ENCODE measurements around the gene DOC2B.
A peak's percentile ranks its signal among the peaks of the same experiment; 100 is the strongest.
"Not testable (repeated sequence)": the region's sequence is repeated elsewhere in the genome, so short reads cannot be mapped to it uniquely, and the experiment has no call there.

Gene DOC2B

DNA sequence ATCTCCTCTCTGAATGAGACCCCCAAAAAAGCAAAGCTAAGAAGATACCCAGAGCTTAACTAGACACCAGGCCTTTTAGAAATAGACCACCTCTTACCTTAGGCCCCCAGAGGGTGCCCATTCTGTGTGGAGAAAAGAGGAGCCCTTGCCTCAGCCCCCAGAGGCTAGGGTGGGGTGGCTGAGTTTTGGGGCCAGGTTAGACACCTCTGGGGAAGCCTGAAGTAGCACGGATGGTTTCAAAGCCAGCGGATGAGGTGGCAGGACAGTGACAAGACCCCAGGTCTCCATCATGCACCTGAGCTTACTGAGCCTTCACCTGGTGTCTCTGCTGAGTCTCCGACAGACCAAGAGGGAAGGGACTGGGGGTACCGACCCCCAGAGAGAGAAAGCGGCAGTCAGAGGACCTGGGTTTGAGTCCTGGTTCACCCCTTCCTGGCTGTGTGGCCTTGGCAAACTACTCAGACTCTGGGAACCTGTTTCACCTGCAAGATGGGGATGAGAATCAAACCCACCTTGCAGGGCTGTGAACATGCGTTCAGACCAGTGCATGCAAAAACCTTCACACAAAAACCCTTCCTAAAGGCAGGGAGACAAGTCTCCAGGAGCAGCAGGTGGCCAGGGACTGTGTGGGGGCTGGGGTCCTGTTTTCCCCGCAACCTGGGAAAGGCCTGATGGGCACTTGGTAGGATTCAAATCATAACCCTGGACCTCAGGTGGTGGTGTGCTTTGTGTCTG, 36.3 kb downstream of the DOC2B start:
- no peak for DNase-seq (ENCODE audit: low read depth)

DNA sequence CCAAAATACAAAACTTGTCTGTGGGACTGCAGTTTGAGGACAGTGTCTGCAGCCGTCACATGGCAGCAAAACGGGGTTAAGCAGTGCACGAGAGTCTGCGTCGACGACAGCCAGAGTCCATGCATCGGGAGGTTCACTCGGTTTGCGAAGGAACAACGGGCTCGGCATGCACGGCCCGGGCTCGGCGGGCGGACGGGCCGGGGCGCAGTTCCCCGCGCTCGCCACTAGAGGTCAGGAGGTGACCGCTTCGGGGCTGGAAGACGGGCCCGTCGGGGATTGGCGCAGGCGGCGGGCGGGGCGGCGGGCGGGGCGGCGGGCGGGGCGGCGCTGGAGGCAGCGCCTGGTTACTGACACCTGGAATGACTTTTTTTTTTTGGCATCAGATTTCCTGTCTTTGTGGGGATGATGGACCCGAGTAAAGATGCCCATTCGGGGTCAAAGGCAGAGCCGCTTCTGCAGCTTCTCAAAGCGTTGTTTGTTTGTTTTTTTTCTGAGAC, 37.6 kb downstream of the DOC2B start:
- peak; percentile 76 for DNase-seq (ENCODE audit: low read depth)

DNA sequence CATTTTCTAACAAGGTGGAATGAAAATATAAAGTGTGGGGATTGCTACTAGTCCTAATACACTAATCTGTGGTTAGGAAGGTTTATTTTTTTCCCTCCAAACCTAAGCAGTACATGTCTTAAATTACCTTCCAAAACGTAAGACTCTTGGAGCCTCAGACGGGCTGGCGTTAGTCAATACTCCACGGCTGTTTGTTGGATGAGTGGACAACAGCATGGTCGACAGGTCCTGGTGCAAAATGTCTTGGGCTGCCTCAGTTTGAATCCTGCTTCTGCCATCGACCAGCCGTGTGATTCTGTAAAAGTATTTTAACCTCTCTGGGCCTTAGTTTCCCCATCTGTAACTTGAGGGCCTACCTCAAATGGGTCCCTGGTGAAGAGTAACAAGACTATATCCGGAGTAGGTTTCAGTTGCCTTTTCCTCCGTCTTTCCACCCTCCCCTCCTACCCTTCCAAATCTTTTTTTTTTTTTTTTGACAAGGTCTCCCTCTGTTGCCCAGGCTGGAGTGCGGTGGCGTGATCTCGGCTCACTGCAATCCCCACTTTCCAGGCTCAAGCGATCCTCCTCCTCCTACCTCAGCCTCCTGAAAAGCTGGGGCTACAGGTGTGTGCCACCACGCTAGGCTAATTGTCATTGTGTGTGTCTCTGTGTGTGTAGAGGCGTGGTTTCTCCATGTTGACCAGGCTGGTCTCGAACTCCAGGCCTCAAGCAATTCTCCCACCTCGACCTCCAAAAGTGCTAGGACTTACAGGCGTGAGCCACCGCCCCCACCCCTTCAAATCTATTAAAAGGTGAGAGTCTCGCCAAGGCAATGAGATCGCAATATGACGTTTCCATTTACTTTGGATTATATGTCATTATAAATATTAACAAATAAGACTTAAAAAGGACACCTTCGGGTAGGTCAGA, 38.3 kb downstream of the DOC2B start:
- no peak for DNase-seq (ENCODE audit: low read depth)

DNA sequence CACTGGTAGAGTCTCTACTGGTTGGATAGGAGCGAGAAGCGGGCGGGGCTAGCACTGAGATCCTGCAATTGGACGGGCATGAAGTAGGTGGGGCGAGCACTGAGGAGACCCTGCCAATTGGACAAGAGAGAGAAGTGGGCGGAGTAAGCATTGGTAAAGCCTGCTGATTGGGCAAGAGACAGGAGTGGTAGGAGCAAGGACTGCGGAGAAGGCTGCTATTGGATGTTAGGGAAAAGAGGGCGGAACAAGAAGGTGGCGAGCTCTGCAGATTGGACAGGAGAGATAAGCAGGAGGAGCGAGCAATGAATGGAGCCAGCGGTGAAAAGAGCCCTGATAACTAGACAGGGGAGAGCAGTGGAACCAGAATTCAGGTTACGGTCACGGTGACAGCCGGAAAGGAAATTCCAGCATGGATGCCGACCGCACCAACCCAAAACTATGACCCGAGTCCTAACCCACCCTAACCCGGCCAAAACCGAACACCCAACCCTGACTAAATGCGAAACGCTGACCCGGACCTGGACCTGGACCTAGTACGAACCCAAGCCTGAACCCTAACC, 39.3 kb downstream of the DOC2B start:
- DNase-seq (ENCODE audit: low read depth): no peak

DNA sequence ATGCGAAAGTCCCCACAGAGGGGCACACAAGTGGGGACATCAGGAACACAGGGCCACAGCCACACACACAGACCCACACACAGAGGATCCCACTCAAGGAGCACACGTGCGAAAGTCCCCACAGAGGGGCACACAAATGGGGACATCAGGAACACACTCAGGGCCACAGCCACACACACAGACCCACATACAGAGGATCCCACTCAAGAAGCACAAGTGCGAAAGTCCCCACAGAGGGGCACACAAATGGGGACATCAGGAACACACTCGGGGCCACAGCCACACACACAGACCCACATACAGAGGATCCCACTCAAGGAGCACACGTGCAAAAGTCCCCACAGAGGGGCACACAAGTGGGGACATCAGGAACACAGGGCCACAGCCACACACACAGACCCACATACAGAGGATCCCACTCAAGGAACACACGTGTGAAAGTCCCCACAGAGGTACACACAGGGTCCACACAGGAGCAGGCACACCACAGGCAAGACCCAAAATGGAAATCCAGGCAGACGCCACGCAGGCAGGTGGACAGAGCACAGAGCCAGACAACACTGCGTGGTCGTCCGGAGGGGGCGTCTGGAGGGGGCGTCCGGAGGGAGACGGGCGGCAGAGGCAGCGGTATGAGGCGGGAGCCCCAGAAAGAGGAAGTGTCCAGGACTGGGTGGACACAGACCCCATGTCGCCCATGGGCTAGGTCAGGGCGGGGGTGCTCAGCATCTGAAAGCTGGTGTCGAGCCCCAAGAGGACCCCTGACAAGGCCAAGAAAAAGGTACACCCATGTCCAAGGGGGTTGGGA, 41.8 kb downstream of the DOC2B start:
- not testable (repeated sequence) for DNase-seq (ENCODE audit: low read depth)

DNA sequence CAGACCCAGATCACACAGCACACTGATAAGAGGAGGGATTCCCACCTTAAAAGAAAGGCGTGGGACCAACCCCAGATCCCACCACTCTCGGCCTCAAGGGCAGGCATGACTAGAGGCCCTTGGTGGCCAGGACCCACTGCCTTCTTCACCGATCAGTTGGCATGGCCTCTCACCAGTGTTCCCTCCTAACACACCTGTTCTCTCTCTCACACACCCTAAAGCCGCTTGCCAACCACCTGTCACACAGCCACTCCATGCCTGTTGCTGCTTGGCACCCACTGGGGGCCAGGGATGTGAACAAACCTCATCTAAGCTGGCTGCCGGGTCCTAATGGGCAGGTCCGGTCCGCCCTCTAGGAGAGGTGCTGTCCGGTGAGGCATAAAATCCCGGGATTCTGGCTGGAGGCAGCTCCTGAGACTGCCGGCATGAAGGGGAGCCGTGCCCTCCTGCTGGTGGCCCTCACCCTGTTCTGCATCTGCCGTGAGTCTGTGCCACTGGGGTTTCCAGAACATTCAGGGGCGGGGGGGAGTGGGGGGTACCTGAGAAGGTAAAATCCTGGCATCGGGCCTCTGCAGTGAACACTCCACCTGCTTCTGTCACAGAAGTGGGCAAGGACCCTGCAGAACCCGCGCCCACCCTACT, 44.2 kb downstream of the DOC2B start, which contains the start of gene SCGB1C2:
SCGB1C2 (plus strand) TSS at position 404 of the 642 bp plus-strand sequence; CDS start at position 426, 22 bp downstream.
- DNase-seq (ENCODE audit: low read depth): not testable (repeated sequence)

DNA sequence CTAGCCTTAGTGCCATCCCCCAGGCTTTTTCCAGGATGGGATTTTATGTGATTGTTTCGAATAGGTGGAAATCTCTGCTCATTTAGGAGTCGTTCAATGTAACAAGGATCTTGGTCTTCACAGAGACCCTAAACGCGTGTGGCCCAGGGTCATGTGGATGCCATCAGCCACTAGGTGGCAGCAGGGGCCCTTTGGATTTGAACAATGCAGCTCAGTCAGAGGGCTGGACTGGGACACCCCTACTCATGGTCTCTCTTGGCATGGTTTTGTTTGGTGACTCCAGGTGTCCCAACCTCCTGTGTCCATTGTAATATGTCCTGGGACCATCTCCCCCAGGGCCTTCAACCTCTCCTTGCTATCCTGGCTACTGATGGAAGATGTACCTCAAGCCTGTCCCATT, 44.9 kb downstream of the DOC2B start:
- peak; percentile 43 for DNase-seq (ENCODE audit: low read depth)

DNA sequence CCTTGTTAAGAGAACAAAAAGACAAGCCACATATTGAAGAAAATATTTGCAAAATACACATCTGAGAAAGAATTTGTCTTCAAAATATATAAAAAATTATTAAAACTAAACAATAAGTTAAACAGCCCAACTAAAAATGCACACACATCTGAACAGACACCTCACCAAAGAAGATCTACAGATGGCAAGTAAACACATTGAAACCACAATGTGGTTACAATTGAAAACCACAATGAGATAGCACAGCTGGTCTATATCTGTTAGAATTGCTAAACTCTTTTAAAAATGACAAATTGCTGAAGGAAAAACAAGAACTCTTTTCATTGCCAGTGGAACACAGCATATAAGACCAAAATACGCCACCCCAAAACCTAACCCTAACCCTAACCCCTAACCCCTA, 45.6 kb downstream of the DOC2B start:
- DNase-seq (ENCODE audit: low read depth): not testable (repeated sequence)

DNA sequence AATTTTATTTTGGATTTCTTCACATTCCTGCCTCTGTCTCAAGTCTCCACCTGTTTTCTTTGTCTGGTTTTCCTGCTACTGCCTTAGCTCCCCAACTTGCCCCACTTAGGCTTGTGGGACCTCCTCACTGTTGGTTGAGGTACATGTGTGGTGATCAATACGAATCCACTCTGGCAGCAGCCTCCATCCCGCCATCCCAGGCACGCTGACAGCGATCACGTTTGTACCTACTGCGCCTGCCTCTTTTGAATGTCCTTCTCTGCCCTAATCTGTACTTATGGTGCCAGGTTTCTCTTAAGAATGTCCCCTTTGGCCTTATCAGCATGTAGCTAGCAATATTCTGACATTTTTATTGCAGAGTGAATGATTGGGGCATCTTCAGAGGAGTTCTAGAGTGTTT, 46.4 kb downstream of the DOC2B start:
- not testable (repeated sequence) for DNase-seq (ENCODE audit: low read depth)

DNA sequence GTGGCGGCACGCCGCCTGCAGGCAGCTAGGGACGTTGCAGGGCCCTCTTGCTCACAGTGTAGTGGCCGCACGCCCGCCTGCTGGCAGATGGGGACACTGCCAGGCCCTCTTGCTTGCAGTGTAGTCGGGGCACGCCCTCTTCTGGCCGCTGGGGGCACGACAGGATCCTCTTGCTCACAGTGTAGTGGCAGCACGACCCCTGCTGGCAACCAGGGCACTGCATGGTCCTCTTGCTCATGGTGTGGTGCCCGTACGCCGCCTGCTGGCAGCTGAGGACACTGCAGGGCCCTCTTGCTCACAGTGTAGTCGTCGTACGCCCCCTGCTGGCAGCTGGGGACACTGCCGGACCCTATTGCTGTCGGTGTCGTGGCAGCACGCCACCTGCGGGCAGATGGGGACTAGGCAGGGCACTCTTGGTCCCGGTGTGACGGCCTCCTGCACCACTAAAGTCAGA, 47.1 kb downstream of the DOC2B start:
- not testable (repeated sequence) for DNase-seq (ENCODE audit: low read depth)

DNA sequence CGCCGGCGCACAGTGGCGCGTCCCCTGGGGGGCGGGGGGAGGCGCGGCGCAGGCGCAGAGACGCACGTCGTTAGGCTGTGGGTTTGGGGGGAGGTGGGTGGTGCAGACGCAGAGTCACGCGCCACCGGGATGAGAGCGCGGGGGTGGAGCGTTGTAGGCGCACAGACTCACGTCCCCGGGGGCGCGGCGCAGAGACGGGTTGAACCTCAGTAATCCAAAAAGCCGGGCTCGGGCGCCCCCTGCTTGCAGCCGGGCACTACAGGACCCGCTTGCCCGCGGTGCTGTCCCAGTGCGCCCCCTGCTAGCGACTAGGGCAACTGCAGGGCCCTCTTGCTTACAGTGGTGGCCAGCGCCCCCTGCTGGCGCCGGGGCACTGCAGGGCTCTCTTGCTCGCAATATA, 47.5 kb downstream of the DOC2B start:
- not testable (repeated sequence) for DNase-seq (ENCODE audit: low read depth)

DNA sequence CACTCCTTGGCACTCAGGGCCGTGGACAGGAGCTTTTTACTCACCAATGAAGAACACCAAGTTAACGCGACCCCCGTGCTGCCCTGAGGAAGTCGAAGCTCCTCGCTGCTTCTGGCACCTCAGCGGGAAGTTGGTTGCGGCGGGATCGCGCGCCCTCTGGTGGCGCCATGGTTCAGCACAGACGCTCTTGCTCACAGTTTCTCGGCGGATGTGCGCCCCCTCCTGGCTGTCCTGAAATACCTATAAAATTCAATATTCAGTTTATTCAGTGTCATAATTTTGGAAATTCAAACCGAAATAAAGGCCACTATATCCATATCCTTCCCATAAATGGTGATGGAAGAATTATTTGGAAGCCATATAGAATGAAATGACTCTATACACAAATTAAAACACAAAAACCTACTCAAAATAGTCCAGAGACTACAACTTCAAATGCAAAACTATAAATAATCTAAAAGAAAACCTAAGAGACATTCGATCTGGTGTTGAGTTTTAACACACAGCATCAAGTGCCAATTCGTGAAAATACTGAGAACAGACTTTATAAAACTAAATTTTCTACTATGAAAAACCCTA, 63.0 kb downstream of the DOC2B start:
- DNase-seq (ENCODE audit: low read depth): not testable (repeated sequence)

DNA sequence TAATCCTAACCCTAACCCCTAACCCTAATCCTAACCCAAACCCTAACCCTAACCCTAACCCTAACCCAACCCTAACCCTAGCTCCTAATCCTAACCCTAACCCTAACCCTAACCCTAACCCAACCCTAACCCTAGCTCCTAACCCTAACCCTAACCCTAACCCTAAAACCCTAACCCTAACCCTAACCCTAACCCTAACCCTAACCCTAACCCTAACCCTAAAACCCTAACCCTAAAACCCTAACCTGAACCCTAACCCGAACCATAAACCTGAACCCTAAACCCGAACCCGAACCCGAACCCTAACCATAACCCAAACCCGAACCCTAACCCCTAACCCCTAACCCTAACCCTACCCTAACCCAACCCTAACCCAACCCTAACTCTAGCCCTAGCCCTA, 68.3 kb downstream of the DOC2B start:
- DNase-seq (ENCODE audit: low read depth): not testable (repeated sequence)
